Stimulated activated CD8-positive, alpha-beta memory T cell treated with anti-CD3 and anti-CD28 coated beads, Interleukin-15, amount 100 ng/mL, for 1 hour (primary cell): ENCODE measurements around the gene ANKMY1.
"Not testable (repeated sequence)": the region's sequence is repeated elsewhere in the genome, so short reads cannot be mapped to it uniquely, and the experiment has no call there.

Experiments
- DNase-seq: peaks from one replicate; pipeline ENCODE4 v3.0.0-alpha.2; 2020; ENCODE audit warnings: low read depth

The ANKMY1 gene

DNA sequence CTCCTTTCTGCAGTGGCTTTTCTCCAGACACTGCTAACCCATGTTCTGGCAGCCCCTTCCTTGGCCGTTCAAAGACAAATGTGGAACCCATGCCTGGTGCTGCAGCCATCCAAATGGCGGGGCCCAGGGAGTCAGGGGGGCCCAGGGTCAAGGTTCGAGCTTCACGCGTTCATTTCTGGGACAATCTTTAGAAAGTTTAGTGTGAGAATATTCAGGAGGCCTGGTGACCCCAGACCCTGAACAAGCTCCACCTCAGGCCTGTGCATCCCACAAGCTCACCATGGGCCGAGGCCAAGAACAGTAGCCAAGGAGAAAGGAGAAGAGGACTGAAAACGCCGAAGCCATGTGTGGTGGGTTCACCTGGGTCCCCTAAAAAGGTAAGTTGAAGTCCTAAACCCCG is 54.4 kb downstream of the ANKMY1 start:
- DNase-seq = no peak

GRCh38 chr2:240502430-240503121 is 55.2 kb downstream of the ANKMY1 start:
- DNase-seq = no peak

DNA sequence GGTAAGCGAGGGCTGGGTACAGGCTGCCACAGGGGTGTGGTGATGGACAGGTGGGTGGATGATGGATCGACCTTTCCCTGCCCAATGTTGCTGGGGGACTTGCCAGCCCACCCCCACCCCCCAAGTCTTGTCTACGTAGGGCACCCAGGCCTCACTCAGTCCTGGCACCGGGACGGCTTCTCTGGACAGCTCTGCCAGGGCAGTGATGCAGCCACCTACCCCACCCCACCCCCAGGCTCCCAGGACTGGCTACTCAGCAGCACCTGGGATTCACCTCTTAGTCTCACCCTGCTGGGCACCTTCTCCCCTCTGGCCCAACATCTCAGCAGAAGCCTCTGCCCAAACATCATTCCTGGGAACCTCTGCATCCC is 55.7 kb downstream of the ANKMY1 start:
- no peak for DNase-seq

DNA sequence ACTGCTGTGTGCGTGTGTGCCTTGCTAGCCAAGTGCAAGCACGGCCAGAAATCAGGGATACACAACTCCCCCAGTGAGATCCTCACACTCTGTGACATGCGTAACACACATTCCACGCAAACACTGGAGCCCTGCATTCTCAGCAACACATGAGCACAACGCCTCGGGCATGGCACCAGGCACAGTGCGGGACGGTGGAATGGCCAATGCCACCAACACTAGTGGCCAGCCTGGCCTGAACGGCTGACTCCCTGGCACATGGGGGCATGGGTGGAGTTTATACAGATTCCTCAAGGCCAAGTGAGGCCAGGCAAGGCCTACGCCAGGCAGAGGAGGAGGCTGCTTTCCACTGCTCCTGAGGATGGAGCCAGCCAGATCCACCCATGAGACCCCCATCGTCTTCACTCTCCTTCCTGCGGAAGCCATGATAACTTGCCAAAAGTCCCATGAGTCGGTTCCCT is 56.2 kb downstream of the ANKMY1 start:
- no peak for DNase-seq

- no peak for DNase-seq
Measured at GRCh38 chr2:240500561-240501423, 57.0 kb downstream of the ANKMY1 start.

DNA sequence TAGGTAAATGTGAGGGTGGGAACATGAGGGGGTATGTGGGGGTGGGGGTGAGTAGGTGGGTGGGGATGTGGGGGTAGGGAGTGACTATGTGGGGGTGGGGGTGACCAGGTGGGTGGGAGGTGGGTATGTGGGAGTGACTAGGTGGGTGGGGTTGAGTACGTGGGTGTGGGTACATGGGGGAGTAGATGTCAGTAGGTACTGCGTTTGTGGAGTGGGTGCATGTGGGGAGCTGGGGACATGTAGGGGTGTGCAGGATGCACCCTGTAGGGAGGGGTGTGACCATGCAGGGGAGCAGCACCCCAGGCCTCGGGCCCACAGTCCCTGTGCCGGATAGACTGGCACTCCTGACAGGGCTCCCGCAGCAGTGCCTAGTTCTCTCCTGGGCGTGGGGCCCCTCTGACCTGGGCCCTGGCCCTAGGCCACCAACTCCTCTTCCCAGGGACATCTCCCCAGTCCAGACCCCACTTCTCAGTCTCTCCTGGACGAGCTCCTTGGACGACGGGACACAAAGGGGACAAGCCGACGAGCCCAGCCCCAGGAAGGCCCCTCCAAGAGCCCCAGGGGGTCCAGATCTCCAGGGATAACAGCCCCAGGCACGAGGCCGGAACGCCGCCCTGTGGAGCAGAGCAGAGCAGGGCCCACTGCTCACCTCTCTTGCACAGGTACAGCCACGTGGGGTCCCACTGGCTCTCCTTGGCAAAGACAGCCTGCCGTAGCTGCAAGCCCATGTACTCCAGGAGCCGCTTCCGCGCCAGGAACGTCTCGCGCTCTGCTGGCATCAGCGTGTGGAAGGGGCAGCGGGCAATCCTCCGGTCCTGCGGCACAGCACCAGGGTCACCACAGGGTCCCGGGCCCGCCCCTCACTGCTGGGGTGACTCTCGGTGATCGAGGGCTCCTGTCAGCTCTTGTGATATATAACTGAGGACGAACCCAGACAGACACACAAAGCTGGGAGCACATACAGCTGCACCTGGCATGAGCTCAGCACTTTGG is 58.2 kb downstream of the ANKMY1 start:
- no peak for DNase-seq

GRCh38 chr2:240498958-240499260 is 58.9 kb downstream of the ANKMY1 start:
- no peak for DNase-seq

GRCh38 chr2:240498171-240498957 is 59.4 kb downstream of the ANKMY1 start:
- DNase-seq = no peak

DNA sequence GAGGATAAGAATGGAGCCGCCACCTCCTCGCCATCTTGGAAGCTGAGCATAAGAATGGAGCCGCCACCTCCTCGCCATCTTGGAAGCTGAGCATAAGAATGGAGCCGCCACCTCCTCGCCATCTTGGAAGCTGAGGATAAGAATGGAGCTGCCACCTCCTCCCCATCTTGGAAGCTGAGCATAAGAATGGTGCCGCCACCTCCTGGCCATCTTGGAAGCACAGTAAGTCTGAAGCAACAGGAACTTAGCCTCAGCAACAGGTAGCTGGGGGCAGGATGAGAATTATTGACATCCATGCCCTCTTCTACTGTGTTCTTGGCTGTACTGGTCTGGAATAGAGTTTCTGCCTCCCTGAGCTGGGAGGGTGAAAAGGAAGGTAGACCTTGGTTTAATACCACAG is 60.7 kb downstream of the ANKMY1 start:
- DNase-seq = not testable (repeated sequence)

- DNase-seq = not testable (repeated sequence)
Measured at GRCh38 chr2:240494942-240495341, 62.8 kb downstream of the ANKMY1 start.

GRCh38 chr2:240494194-240494793 is 63.5 kb downstream of the ANKMY1 start:
- DNase-seq = no peak

GRCh38 chr2:240491483-240491882 is 66.3 kb downstream of the ANKMY1 start:
- no peak for DNase-seq

DNA sequence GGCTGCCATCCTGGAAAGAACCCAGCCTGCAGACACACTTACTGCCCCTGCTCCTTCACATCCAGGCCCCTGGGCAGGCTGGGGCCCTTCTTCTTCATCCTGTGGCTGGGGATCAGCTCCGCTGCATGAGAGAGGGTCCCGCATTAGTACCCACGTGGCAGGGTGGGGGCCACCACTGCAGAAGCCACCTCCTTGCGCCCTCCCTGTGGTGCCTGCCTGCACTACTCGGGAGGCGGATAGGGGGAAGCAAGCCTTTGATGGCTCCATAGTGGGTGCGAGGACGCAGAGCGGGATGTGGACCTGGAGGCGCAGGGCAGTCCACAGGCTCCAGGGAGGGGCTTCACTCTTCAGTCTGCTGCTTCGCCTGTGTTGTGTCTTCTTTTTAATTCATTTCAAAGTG is 75.6 kb downstream of the ANKMY1 start:
- no peak for DNase-seq

GRCh38 chr2:240481720-240482119 is 76.1 kb downstream of the ANKMY1 start:
- no peak for DNase-seq

- no peak for DNase-seq
Measured at GRCh38 chr2:240480834-240481623, 76.8 kb downstream of the ANKMY1 start.

DNA sequence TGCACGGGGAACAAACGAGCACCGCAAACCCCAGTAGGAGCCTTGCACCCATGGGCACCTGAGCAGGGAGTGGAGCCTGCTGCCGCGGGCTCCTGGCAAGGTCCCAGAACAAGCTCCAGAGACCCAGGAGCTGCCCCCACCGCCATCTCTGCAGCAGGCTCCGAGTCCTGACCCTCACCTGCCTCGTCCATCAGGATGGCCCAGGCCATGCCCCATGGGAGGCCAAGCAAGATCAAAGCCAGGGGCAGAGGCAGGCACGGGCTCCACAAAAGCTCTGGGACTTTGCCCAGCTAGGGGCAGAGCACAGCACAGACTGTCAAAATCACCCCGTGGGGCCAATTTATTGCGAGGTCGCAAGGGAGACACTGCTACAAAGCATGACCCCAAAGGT is 78.7 kb downstream of the ANKMY1 start:
- DNase-seq = no peak

GRCh38 chr2:240478346-240479110 is 79.3 kb downstream of the ANKMY1 start:
- no peak for DNase-seq

DNA sequence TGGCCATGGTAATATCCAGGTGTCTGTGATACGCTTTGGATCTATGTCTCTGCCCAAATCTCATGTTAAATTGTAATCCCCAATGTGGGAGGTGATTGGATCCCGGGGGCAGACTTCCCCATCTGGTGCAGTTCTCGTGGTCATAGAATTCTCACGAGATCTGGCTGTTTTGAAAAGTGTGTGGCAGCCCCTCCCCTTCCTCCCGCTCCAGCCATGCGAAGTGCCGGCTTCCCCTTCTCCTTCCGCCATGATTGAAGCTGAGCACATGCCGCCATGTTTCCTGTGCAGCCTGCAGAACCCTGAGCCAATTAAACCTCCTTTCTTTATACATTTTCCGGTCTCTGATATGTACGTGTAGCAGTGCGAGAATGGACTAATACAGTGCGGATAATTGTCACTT is 79.9 kb downstream of the ANKMY1 start:
- DNase-seq = no peak

DNA sequence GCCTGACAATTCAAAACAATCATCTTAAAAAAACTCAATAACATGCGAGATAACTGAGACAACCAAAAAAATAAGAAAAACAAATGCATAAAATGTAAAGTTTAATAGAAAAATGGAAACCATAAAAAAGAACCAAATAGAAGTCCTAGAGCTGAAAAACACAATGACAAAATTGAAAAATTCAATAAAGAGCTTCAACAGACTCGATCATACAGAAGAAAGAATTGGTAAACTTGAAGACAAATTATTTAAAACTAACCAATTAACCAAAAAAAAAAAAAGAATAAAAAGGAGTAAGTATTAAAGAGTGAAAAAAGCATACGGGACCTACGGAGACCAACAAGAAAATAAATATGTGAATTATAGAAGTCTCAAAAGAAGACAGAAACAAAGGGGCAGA is 84.6 kb downstream of the ANKMY1 start:
- no peak for DNase-seq
